ENCODE results near the gene ELFN1. TPM values are rescaled to one million over a fixed set of nuclear protein-coding genes. Genes with fewer than 3 reads are reported as not detected.

The ELFN1 gene
- total RNA-seq, 4 donors from 2014 or later: 1.4 to 2.5 (median 1.9) TPM

GRCh38 chr7:1643270-1644092 is 26.6 kb upstream of the ELFN1 start:
- Histone ChIP-seq H3K9me3 (no peaks in the 10 kb centered on the region), H3K4me3 (no peak overlapping the region), H3K27me3 (peaks cover 74% of the 10 kb centered on the region), H3K4me1 (peaks cover 20% of the 10 kb centered on the region), H3K27ac (no peak overlapping the region), H3K36me3 (no peaks in the 10 kb centered on the region)
- DNase-seq (ENCODE audit: low spot score in 2 of 2): no peak
- TF ChIP-seq EP300 (IDR thresholded peaks at IDR 0.05) (no peak), POLR2AphosphoS5 (IDR thresholded peaks at IDR 0.05) (no peak), POLR2A (IDR thresholded peaks at IDR 0.05) (no peak), CTCF (IDR thresholded peaks at IDR 0.05) (no peak)
- 93% methylated on average over 10 of the region's 11 CpGs for WGBS

GRCh38 chr7:1644341-1645070 is 25.6 kb upstream of the ELFN1 start:
- Histone ChIP-seq H3K4me1 (peaks cover 19% of the 10 kb centered on the region), H3K36me3 (no peaks in the 10 kb centered on the region), H3K27ac (no peak overlapping the region), H3K4me3 (no peak overlapping the region), H3K27me3 (peaks cover 69% of the 10 kb centered on the region), H3K9me3 (no peaks in the 10 kb centered on the region)
- 90% methylated on average over 12 of the region's 23 CpGs for WGBS
- TF ChIP-seq POLR2A (IDR thresholded peaks at IDR 0.05) (no peak), CTCF (IDR thresholded peaks at IDR 0.05) (no peak), POLR2AphosphoS5 (IDR thresholded peaks at IDR 0.05) (no peak), EP300 (IDR thresholded peaks at IDR 0.05) (no peak)
- no peak for DNase-seq (ENCODE audit: low spot score in 2 of 2)

- no peak for DNase-seq (ENCODE audit: low spot score in 2 of 2)
- peaks cover 19% of the 10 kb centered on the region for H3K4me1 ChIP-seq
- H3K36me3 ChIP-seq: no peaks in the 10 kb centered on the region
- 87% methylated on average over 11 of the region's 11 CpGs for WGBS
- no peak for TF ChIP-seq POLR2A (IDR thresholded peaks at IDR 0.05)
- TF ChIP-seq EP300 (IDR thresholded peaks at IDR 0.05): no peak
- TF ChIP-seq POLR2AphosphoS5 (IDR thresholded peaks at IDR 0.05): no peak
- no peak for TF ChIP-seq CTCF (IDR thresholded peaks at IDR 0.05)
- peaks cover 69% of the 10 kb centered on the region for H3K27me3 ChIP-seq
- no peak overlapping the region for H3K4me3 ChIP-seq
- no peak overlapping the region for H3K27ac ChIP-seq
- no peaks in the 10 kb centered on the region for H3K9me3 ChIP-seq
Observed at GRCh38 chr7:1645071-1645409, 25.0 kb upstream of the ELFN1 start.

- Histone ChIP-seq H3K9me3 (no peaks in the 10 kb centered on the region), H3K4me3 (no peak overlapping the region), H3K36me3 (no peaks in the 10 kb centered on the region), H3K27me3 (peaks cover 66% of the 10 kb centered on the region), H3K27ac (no peak overlapping the region), H3K4me1 (peaks cover 16% of the 10 kb centered on the region)
- no peak for TF ChIP-seq CTCF (IDR thresholded peaks at IDR 0.05)
- no peak for TF ChIP-seq EP300 (IDR thresholded peaks at IDR 0.05)
- no peak for TF ChIP-seq POLR2A (IDR thresholded peaks at IDR 0.05)
- TF ChIP-seq POLR2AphosphoS5 (IDR thresholded peaks at IDR 0.05): no peak
- 100% methylated on average over 2 of the region's 13 CpGs for WGBS
- no peak for DNase-seq (ENCODE audit: low spot score in 2 of 2)
Observed at GRCh38 chr7:1645476-1645875, 24.6 kb upstream of the ELFN1 start.

GRCh38 chr7:1646391-1646790 is 23.7 kb upstream of the ELFN1 start:
- WGBS: 95% methylated on average over 3 of the region's 8 CpGs
- H3K9me3 ChIP-seq: no peaks in the 10 kb centered on the region
- H3K27ac ChIP-seq: no peak overlapping the region
- peaks cover 18% of the 10 kb centered on the region for H3K4me1 ChIP-seq
- H3K27me3 ChIP-seq: peaks cover 65% of the 10 kb centered on the region
- DNase-seq (ENCODE audit: low spot score in 2 of 2): no peak
- H3K36me3 ChIP-seq: no peaks in the 10 kb centered on the region
- H3K4me3 ChIP-seq: no peak overlapping the region
- no peak for TF ChIP-seq POLR2A (IDR thresholded peaks at IDR 0.05)
- TF ChIP-seq POLR2AphosphoS5 (IDR thresholded peaks at IDR 0.05): no peak
- TF ChIP-seq EP300 (IDR thresholded peaks at IDR 0.05): no peak
- TF ChIP-seq CTCF (IDR thresholded peaks at IDR 0.05): no peak
